Smooth muscle cell (in vitro differentiated cells): ENCODE data around the gene HOGA1. TPM values are rescaled to one million over a fixed set of nuclear protein-coding genes. Genes with fewer than 3 reads are reported as not detected.

ENCODE experiments used
- DNase-seq: peaks from one replicate; lab custom pipeline; 2025; ENCODE audit not compliant: unreplicated experiment; lab: John Stamatoyannopoulos, UW
- H2AFZ ChIP-seq: fragments of 200-600 bp; sonication (generic); 2 replicates; pipeline ENCODE4 v1.6.0; 2016; ENCODE audit warnings: antibody characterized with exemption, low read depth, mild to moderate bottlenecking
- H3F3A ChIP-seq: fragments of 200-600 bp; sonication (generic); 2 replicates; pipeline ENCODE4 v1.6.0; 2017; ENCODE audit warnings: antibody characterized with exemption, low read depth
- H3K27ac ChIP-seq: fragments of 200-600 bp; sonication (generic); 2 replicates; pipeline ENCODE4 v1.5.1; 2016; ENCODE audit warnings: low read depth, mild to moderate bottlenecking
- H3K27me3 ChIP-seq: fragments of 200-600 bp; sonication (generic); 2 replicates; pipeline ENCODE4 v1.6.1; 2016; ENCODE audit warnings: low read depth, mild to moderate bottlenecking
- H3K36me3 ChIP-seq: fragments of 200-600 bp; sonication (generic); 2 replicates; pipeline ENCODE4 v1.5.1; 2016; ENCODE audit warnings: low read depth
- H3K4me1 ChIP-seq: fragments of 200-600 bp; sonication (generic); 2 replicates; pipeline ENCODE4 v1.5.1; 2016; ENCODE audit warnings: low read depth
- H3K4me2 ChIP-seq: fragments of 200-600 bp; sonication (generic); 2 replicates; pipeline ENCODE4 v1.6.0; 2016; ENCODE audit warnings: mild to moderate bottlenecking
- H3K4me3 ChIP-seq: fragments of 200-600 bp; sonication (generic); 2 replicates; pipeline ENCODE4 v1.5.1; 2016; ENCODE audit warnings: mild to moderate bottlenecking
- H3K79me2 ChIP-seq: fragments of 200-600 bp; sonication (generic); 2 replicates; pipeline ENCODE4 v1.6.0; 2016; ENCODE audit warnings: low read depth, mild to moderate bottlenecking
- H3K9ac ChIP-seq: fragments of 200-600 bp; sonication (generic); 2 replicates; pipeline ENCODE4 v1.6.0; 2016; ENCODE audit warnings: low read depth
- H3K9me3 ChIP-seq: fragments of 200-600 bp; sonication (generic); replicated peaks from 2 replicates; pipeline ENCODE4 v1.5.1; 2016; ENCODE audit warnings: low read depth
- H4K20me1 ChIP-seq: fragments of 200-600 bp; sonication (generic); 2 replicates; pipeline ENCODE4 v1.6.0; 2016; ENCODE audit warnings: low read depth
- CTCF ChIP-seq: fragments of 200-600 bp; sonication (generic); IDR thresholded peaks from 2 replicates; pipeline ENCODE4 v1.5.1; 2017; ENCODE audit warnings: borderline replicate concordance, mild to moderate bottlenecking, antibody characterized with exemption; ENCODE audit not compliant: insufficient read depth, poor library complexity, severe bottlenecking
- WGBS: methylation state at CpG from one replicate; pipeline ENCODE4 v1.1.7; 2016; ENCODE audit warnings: low lambda C conversion rate; 5-methylcytosine and 5-hydroxymethylcytosine counted together
- polyA plus RNA-seq: library from polyadenylated mRNA; unstranded; fragments of >200 nt; fragmentation: Nextera tagmentation; extraction: Ambion mirVana; gene quantifications from 2 replicates; pipeline ENCODE4 v1.2.1, GENCODE V29; 2016
- total RNA-seq: library from RNA; depleted of rRNA; stranded (reverse); fragments of >200 nt; gene quantifications from 2 replicates; pipeline ENCODE4 v1.2.3, GENCODE V29; 2014

HOGA1 gene
- total and polyA plus RNA-seq, 2 experiments from 2014 or later = 0.10 TPM; not detected in 1

DNA sequence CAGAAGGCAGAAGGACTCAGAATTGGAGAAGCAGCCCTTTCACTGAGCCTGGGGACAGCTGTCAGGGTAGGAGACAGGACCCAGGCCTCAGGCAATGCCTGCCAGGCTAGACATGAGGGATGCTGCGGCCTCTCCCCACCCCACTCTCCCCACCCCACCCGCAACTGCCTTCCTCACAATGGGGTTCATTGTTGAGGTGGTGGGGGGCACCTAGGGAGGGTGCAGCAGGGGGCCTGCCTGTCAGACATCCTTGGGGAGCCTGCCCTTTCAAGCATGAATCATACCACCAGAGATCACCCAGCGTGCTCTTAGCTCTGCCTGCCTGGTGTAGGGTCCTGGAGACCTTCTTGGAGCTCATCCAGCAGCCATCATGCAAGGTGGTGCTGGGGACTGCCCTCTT lies 5.3 kb downstream of the HOGA1 start, which contains the start of gene C10orf62:
Gene C10orf62 (plus strand): TSS at position 243 of the 400 bp plus-strand sequence. CDS start 177 bp downstream, outside the sequence.
- Histone ChIP-seq H3K4me1 (no peaks in the 10 kb centered on the region), H3F3A (no peaks in the 10 kb centered on the region), H3K9ac (no peak within 1 kb of the TSS), H4K20me1 (no peaks in the 10 kb centered on the region), H3K79me2 (no peaks in the 10 kb centered on the region), H3K4me3 (no peak within 1 kb of the TSS), H3K4me2 (no peak within 1 kb of the TSS), H3K36me3 (no peaks in the 10 kb centered on the region), H3K9me3 (no peaks in the 10 kb centered on the region), H2AFZ (no peak within 1 kb of the TSS), H3K27ac (no peak within 1 kb of the TSS), H3K27me3 (no peaks in the 10 kb centered on the region)
- DNase-seq = no peak
- WGBS = 100% methylated on average over 1 of the region's 3 CpGs
- TF ChIP-seq CTCF = no peak

- no peaks in the 10 kb centered on the region for H3K4me1 ChIP-seq
- no peaks in the 10 kb centered on the region for H3K9me3 ChIP-seq
- DNase-seq = no peak
- H3K4me3 ChIP-seq = no peak overlapping the region
- H3K4me2 ChIP-seq = no peak overlapping the region
- no peaks in the 10 kb centered on the region for H3K36me3 ChIP-seq
- no peaks in the 10 kb centered on the region for H3K27me3 ChIP-seq
- no peaks in the 10 kb centered on the region for H3K79me2 ChIP-seq
- H2AFZ ChIP-seq = no peak overlapping the region
- no peak for TF ChIP-seq CTCF
- 92% methylated on average over 15 of the region's 15 CpGs for WGBS
- no peaks in the 10 kb centered on the region for H4K20me1 ChIP-seq
- H3F3A ChIP-seq = no peaks in the 10 kb centered on the region
- H3K27ac ChIP-seq = no peak overlapping the region
- H3K9ac ChIP-seq = no peak overlapping the region
These were observed 6.0 kb downstream of the HOGA1 start for GRCh38 chr10:97590082-97590747.

DNA sequence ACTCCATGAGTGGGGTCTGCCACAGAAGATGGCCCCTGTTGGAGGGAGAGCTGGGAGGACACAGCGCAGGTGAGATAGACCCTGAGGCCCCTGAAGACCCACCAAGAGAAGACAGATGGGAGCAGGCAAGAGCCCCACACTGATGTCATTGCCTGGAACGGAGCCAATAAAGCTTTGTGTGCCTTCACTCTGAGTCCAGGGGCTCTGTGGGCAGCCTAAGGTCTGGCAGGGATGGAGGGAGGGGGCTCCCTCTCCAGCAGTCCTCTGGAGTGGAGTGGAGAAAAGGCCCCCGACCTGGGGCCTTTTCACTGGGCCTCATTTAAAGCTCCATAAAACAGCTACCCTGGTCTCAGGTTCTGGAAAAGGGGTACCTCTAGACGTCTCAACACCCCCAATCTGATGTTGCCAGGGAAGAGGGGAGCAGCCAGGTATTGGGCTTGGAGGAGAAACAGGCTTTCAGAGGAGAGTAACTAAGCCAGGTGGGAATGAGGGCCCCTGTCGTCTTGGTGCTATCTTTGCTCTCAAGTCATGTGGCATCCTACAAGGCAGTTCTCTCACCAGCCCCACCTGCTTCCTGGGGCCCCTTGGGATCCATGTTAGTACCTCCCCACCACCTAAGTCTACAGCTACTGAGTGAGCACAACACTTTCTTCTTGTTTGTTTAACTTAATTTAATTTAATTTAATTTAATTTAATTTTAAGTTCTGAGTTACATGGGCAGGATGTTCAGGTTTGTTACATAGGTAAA lies 6.7 kb downstream of the HOGA1 start:
- Histone ChIP-seq H3K9ac (no peak overlapping the region), H3K4me3 (no peak overlapping the region), H3K9me3 (no peaks in the 10 kb centered on the region), H3K27me3 (no peaks in the 10 kb centered on the region), H3K79me2 (no peaks in the 10 kb centered on the region), H2AFZ (no peak overlapping the region), H3K4me2 (no peak overlapping the region), H3F3A (peaks cover 6% of the 10 kb centered on the region), H3K36me3 (no peaks in the 10 kb centered on the region), H3K4me1 (no peaks in the 10 kb centered on the region), H4K20me1 (no peaks in the 10 kb centered on the region), H3K27ac (no peak overlapping the region)
- TF ChIP-seq CTCF = no peak
- WGBS = 89% methylated on average over 5 of the region's 5 CpGs
- DNase-seq = no peak
